GM18868 (cell line): ENCODE measurements around the gene RASGRP4.
"Not testable (repeated sequence)": the region's sequence is repeated elsewhere in the genome, so short reads cannot be mapped to it uniquely, and the experiment has no call there.

ENCODE experiments used
- ATAC-seq: cut with Tn5 transposase; IDR thresholded peaks from one replicate; pipeline ENCODE4 v1.9.1; 2021; ENCODE audit warnings: mild to moderate bottlenecking, moderate library complexity; ENCODE audit not compliant: unreplicated experiment

RASGRP4 gene

DNA sequence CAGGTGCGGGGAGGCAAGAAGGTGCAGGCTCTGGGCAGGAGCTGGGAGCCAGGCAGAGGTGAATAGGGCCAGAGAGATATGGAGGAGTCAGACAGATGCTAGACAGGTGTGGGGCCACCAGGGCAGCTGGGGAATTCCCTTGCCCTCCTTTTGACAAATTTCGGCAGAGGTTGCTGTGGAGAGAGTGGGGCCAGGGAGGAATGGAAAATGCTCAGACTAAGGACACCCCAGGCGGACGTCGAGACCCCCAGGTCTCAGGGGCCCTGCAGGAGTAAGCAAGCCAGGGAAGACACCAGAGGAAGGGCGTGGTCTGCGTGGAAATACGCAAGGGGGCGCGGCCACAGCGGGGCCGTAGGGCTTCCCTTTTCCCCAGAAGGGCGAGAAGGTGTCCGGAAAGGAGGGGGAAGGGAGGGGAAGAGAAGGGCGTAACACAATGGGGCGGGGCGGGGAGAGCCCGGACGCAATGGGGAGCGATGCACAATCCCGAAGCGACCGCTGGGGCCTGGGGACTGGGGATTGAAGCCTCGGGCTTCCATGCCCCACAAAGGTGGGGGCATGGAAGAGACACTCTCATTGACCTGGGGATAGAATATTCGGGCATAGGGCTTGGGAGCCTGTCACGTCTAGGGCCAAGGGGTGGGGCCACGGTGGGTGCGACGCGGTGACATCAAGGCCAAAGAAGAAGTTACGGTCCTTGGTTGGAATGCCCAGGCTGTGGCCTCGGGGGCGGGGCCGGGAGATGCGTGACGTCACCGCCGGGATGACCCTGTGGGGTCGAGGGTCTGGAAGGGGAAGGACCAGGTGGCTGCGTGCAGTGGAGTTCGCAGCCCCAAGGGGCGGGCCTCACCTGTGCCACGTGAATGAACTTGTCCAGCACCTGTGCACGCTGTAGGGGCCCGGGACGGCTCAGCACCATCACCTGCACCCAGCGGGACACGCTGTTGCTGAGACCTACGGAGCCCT, 8.2 kb downstream of the RASGRP4 start:
- no peak for ATAC-seq

DNA sequence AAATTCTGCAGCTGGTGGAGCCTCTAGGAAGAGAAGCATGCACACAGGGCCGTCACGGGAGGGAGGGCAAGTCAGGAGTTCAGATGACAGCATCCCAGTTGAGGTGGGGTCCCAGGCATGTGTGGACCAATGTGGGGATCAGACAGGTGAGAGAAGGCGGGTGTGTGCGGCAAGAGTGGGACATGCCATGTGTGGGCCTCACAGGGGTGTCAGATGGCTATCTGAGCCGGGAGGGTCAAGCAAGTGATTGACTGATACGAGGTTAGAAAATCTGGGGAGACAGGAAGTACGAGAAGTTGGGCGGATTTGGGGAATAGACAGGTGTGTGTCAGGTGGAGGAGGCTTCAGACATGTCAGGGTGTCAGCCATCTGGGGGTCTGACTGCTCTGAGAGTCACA, 8.9 kb downstream of the RASGRP4 start:
- no peak for ATAC-seq

DNA sequence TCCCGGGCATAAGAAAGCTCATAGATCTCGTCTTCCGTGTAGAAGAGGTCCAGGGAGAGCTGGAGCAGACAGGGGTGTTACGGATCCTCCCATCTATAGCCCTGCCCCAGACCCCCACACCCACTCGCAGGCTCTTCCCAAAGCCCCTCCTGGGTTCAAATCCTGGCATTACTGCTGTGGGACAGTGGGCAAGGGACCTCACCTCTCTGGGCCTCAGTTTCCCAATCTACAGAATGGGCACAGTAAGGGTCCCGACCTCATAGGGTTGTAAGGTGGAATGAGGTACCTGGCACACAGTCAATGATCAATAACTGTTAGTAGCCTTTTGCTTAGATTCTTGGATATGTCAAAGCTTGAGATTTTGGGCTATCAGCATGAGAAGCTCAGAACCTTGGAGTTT, 12.6 kb downstream of the RASGRP4 start:
- ATAC-seq, result no peak

DNA sequence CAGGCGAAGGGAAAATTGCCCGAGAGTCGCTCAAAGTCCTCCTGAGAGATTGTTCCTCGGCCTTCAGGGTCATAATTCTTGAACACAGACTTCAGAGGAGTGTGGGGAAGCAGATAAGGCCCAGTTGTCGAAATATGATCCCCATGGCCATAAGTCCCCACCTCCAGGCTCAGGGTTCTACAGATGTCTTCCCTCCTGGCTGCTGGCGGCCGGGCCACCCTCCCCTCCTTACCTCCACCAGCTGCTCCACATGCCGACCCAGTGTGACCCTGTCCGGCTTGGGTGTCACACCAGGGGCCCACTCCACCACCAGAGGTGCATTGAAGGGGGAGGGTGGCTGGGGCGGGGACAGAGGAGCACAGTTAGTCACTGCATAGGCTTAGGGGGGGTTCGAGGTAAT, 13.1 kb downstream of the RASGRP4 start:
- no peak for ATAC-seq

DNA sequence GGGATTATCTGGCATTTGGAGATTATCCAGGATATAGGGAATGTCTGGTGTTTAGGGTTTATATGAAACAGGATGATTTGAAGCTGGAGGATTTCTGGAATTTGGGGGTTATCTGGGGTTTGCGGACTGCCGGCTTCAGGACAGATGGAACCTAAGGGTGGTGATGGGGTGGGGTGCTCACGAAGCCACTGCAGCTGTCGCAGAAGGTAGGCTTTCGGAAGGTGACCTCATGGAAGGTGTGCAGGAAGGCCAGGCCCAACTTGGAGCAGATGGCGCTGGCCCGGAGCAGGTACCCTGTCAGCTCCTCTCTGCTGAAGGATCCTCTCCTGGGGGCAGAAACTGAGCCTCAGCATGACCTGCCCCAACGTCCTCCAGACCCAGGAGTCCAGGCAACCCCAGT, 13.5 kb downstream of the RASGRP4 start:
- ATAC-seq, result no peak

DNA sequence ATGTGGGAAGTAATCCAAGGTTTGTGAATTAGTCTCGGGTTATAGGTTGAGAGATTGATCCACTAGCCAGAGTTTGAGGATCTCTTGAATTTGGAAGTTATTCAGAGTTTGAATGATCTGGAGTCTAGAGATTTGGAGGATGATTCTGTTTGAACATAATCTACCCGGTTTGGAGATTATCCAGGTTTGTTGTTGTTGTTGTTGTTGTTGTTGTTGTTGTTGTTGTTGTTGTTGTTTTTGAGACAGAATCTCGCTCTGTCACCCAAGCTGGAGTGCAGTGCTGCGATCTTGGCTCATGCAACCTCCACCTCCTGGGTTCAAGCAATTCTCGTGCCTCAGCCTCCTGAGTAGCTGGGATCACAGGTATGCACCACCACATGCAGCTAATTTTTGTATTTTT, 14.1 kb downstream of the RASGRP4 start:
- ATAC-seq, result not testable (repeated sequence)

DNA sequence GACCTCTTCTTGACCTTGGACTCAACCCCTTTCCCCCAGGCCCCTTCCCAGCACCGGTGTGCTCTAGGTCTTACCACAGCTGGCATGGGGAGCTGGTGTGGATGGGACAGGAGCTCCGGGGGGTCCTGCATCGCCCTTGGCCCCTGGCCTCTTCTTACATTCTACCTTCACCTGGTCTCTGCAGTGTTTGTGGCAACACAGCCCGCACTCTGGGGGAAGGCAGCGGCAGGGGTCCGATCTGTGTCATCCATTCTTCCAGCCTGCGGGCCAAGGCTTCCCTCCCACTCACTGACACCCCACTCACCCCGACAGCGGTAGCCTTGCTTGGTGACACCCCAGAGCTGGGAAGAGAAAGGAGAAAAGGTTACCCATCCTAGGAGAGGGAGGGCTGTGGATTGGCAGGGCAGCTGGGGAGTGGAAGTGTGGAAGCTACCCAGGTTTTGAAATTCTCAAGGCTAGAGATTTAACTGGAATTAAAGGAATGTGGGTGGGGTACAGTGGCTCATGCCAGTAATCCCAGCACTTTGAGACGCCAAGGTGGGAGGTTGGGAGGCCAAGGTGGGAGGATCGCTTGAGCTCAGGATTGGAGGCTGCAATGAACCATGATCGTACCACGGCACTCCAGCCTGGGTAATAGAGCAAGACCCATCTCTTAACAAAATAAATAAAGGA, 14.8 kb downstream of the RASGRP4 start:
- ATAC-seq, result no peak

DNA sequence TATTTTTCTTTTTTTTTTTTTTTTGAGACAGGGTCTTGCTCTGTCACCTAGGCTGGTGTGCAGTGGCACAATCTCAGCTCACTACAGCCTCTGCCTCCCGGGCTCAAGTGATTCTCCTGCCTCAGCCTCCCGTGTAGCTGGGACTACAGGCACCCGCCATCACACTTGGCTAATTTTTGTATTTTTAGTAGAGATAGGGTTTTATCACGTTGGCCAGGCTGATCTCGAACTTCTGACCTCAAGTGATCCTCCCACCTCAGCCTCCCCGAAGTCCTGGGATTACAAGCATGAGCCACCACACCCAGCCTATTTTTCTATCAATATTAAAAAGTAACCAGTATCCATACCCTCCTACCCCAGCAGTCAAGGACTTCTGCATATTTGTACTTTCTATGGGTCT, 15.6 kb downstream of the RASGRP4 start:
- ATAC-seq, result not testable (repeated sequence)

DNA sequence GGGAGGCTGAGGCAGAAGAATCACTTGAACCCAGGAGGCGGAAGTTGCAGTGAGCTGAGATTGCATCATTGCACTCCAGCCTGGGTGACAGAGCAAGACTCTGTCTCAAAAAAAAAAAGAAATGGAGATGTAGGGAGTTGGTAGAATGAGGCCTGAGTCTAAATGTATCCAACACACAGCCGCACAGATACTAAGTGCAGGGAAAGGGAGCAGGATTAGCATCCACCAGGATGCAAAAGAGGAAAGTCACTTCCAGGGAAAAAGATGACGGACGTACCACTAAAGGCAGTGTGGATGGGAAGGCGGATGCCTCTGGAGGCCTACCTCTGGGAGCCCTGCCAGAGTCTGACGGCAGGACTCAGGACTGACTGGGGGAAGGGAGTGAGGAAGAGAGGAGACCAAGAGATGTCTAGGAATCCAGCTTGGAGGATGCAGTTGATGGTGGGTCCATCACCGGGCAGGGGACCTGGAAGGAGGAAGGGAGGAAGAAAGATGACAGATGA, 16.3 kb downstream of the RASGRP4 start:
- no peak for ATAC-seq

DNA sequence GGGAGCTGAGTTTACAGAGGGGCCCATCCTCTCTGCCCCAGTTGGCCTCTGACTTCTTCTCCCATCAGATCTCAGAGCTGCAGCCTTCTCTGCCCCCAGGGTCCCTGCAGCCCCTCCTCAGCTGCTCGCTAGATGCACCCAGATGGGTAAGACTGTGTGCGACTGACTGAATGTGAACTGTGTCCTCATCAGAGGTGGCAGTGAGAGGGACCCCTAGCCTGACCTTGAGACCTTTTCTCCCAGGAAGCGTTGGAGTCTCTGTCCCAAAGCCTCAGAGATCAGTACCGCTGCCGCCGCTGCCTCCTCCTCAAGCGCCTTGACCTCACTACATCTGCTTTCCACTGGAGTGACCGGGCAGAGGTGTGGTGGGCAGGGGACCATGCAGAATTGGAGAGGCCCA, 20.7 kb downstream of the RASGRP4 start:
- no peak for ATAC-seq

DNA sequence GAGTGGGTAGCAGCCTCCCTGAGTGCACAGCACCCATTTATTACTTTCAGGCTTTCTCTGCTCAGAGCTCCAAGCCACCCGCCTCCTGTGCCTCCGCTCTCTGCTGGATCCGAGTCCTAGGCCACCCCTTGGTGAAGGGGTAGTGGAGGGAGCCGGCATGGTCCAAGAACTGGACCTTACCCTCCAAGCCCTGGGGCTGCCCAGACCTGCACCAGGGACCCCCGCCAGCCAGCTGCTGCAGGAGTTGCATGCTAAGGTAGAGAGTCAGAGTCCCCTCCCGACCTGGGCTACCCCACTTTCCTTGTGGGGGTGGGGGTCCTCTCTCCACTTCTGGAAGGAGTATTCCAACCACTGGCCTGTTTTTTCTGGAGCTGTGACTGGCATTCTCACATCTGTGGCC, 21.2 kb downstream of the RASGRP4 start:
- no peak for ATAC-seq

DNA sequence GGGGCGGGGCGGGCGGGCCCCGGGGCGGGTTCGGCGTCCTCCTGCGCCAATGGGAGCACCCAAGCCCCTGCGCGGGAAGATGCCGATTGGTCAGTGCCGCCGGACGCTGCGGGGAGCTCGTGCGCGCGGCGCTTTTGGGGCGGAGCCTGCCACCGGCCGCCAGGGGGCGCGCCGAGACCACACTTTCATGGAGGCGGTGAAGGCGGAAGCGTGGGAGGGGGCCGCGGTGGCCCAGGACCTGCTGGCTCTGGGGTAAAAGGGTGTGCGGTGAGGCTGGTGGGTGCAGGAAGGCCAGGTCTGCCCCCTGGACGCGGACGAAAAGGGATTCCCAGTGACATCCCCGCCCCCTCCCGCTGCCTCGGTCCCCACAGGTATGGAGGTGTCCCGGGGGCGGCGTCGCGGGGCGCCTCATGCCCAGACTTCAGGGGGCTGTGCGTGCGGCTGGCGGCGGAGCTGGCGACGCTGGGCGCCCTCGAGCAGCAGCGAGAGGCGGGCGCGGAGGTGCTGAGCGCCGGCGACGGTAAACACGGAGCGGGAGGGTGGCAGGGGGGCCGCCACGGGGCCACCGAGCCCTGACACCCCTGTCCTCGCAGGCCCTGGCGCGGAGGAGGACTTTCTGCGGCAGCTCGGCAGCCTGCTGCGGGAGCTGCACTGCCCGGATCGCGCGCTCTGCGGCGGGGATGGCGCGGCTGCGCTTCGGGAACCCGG, 22.9 kb downstream of the RASGRP4 start, which contains the start of gene FAM98C:
FAM98C (plus strand) TSS at position 127 of the 708 bp plus-strand sequence; CDS start at position 188, 61 bp downstream.
- peak; percentile 89 for ATAC-seq

DNA sequence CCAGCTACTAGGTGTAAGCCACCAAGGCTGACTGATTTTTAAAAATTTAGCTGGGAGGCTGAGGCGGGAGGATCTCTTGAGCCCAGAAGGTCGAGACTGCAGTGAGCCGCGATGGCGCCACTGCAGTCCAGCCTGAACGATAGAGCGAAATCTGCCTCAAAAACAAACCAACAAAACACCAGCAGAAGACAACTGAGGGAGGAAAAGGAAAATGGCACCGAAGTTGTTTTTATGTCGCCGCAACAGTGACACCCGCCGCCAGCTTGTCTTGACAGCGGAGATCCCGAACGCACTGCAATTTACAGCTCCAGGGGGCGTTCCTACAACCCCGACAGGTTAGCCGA, 23.4 kb downstream of the RASGRP4 start:
- ATAC-seq, result no peak

DNA sequence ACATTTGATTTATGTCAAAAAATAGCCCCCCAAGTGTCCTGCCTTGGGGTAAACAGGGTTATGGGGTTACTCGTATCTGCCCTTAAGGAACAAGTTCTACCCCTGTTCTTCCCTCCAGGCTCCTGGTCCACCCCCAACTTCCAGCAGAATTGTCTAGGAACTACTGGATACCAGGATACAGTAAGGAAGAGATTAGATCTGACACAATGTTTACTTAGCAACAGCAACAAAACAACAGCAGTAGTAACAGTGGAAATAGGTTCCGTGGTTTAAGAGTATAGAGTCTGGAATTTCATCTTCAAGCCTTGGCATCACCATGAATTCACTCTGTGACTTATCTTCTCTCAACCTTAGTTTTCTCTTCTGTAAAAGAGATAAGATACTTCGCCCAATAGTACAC, 24.9 kb downstream of the RASGRP4 start:
- no peak for ATAC-seq

DNA sequence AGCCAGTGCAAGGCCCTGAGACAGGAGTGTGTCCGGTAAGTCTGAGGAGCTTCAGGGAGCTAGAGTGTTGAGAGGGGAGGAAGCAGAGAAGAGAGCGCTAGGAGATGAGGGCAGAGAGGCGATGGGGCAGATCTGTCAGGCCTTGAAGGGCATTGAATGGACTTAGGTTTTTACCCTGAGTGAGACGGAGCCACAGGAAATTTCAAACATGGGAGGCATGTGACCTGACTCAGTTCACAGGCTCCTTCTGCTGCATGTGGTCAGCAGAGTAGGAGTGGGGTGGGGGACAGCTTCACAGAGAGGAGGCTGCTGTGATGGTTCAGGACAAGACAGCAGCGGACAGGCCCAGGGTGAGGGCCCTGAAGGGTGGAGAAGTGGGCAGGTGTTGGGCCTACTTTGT, 25.7 kb downstream of the RASGRP4 start:
- no peak for ATAC-seq

DNA sequence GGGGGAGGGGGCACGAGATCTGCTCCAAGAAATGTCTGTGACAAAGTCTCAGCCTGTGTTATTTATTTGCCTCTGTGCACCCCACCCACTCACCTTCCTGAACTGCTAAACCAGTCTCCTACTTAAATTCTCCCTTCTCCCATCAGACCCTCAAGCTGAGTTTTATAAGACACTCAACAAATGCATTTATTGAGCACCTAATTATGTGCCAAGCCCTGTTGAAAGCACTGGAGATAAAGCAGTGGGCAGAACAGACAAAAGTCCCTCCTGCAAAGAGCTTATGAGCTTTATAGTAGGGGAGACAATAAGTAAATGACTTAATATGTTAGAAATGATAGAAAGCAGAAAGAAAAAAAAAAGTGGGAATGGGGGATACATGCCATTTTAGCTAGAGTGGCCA, 26.5 kb downstream of the RASGRP4 start:
- no peak for ATAC-seq

DNA sequence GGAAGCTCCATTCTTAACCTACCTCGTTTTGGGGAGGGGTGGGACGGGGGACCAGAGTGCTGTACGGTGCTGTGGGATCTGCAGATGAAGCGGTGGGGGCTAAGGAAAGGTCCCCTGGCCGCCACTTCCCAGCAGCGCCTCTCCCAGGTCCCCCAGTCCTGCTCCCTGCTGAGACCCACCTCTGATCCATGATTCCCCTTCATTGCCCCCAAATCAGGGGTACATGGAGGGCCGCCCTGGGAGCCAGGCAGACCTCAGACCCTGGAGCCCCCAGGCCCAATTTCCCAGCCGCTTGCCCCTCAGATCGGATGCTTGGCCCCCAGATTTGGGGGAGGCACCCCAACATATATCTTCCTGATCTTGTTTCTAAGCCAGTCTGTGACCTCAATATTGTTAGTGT, 26.9 kb downstream of the RASGRP4 start:
- no peak for ATAC-seq

DNA sequence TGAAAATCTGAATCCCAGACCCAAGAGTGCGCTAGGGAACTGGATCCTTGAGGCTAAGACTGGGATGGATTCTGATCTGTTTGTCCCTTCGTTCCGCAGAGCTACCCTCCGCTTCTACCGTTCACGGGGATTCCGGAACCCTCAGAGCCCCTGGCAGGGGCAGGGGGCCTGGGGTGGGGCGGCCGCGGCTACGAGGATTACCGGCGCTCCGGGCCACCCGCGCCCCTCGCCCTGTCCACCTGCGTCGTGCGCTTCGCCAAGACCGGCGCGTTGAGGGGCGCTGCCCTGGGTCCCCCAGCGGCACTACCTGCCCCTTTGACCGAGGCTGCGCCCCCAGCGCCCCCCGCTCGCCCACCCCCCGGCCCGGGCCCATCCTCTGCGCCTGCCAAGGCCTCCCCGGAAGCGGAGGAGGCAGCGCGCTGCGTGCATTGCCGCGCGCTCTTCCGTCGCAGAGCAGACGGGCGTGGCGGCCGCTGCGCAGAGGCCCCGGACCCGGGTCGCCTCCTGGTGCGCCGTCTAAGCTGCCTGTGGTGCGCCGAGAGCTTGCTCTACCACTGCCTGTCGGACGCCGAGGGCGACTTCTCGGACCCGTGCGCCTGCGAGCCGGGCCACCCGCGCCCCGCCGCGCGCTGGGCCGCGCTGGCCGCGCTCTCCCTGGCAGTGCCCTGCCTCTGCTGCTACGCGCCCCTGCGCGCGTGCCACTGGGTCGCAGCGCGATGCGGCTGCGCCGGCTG, 30.5 kb downstream of the RASGRP4 start:
- ATAC-seq, result no peak

DNA sequence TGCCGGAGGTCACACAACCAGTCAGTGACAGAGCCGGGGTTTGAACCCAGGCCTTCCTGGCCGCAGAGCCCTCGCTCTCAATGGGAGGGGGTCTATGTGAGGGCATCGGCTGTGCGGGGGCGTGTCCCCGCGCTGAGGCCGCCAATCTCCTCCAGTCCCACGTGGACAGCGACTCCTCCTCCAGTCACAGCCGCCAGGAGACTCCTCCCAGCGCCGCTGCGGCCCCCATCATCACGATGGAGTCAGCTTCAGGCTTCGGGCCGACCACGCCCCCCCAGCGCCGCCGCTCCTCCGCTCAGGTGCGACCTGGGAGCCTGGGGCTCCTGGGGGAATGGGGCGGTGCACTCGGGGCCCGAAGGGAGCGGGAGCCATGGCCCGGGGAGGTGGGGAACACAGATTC, 31.5 kb downstream of the RASGRP4 start:
- peak; percentile 43 for ATAC-seq

DNA sequence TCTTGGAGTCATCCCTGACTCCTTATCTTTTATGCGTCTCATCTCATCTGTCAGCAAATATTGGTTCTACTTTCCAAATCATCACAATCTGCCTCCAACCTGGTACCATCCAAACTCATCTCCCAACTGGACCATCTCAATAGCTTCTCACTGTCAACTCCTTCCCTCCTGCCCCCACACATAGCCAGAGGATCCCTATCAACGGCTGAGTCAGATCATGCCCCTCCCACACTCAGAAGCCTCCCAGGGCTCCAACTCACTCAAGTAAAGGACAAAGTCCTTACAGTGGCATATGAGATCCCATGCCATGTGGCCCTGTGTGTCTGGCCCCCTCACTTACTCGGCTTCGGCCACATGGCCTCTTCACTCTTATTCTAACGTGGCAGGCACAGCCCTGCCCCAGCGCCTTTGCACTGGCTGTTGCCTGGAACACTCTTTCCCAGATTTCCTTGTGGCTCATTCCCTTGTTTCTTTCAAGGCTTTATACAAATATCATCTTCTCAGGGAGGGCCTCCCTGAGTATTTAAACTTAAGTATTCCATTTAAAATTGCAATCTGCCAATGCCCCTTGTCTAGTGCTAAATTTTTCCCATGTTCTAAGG, 33.2 kb downstream of the RASGRP4 start:
- no peak for ATAC-seq
